RWPE2 (cell line): ENCODE data around the gene EIF4EBP3.

Experiments
- ATAC-seq: fragments of 200-7000 bp; cut with Tn5 transposase; 3 replicates; pipeline ENCODE4 v1.9.1; 2021; ENCODE audit warnings: low read depth
- DNase-seq: peaks from one replicate; pipeline ENCODE4 v3.0.0-alpha.2; 2020; ENCODE audit warnings: low spot score
- H3K27ac ChIP-seq: fragments of 450-650 bp; 2 replicates; pipeline ENCODE4 v1.5.1; 2017; ENCODE audit warnings: mild to moderate bottlenecking; ENCODE audit not compliant: poor library complexity, severe bottlenecking
- H3K27me3 ChIP-seq: fragments of 250-450 bp; sonication (Bioruptor Pico); 2 replicates; pipeline ENCODE4 v1.5.1; 2021; ENCODE audit warnings: mild to moderate bottlenecking, moderate library complexity; ENCODE audit not compliant: insufficient read depth, poor library complexity, severe bottlenecking
- H3K36me3 ChIP-seq: fragments of 250-450 bp; sonication (Bioruptor Pico); 2 replicates; pipeline ENCODE4 v1.5.1; 2020; ENCODE audit warnings: low read depth, mild to moderate bottlenecking, moderate library complexity
- H3K4me1 ChIP-seq: fragments of 250-450 bp; sonication (Bioruptor Pico); 2 replicates; pipeline ENCODE4 v1.5.1; 2021; ENCODE audit warnings: mild to moderate bottlenecking, moderate library complexity; ENCODE audit not compliant: insufficient read depth, poor library complexity, severe bottlenecking
- H3K4me3 ChIP-seq: fragments of 250-450 bp; sonication (Bioruptor Pico); 2 replicates; pipeline ENCODE4 v1.5.1; 2021; ENCODE audit warnings: mild to moderate bottlenecking, moderate library complexity; ENCODE audit not compliant: severe bottlenecking
- H3K9me3 ChIP-seq: fragments of 250-450 bp; sonication (Bioruptor Pico); 2 replicates; pipeline ENCODE4 v1.5.1; 2021; ENCODE audit warnings: mild to moderate bottlenecking, moderate library complexity; ENCODE audit not compliant: severe bottlenecking
- TF ChIP-seq, protein P1 (sequence below): fragments of 450-650 bp; IDR thresholded peaks from one replicate; pipeline ENCODE4 v1.5.1; 2017; ENCODE audit warnings: mild to moderate bottlenecking, moderate library complexity; ENCODE audit not compliant: poor library complexity, severe bottlenecking

EIF4EBP3 gene

DNA sequence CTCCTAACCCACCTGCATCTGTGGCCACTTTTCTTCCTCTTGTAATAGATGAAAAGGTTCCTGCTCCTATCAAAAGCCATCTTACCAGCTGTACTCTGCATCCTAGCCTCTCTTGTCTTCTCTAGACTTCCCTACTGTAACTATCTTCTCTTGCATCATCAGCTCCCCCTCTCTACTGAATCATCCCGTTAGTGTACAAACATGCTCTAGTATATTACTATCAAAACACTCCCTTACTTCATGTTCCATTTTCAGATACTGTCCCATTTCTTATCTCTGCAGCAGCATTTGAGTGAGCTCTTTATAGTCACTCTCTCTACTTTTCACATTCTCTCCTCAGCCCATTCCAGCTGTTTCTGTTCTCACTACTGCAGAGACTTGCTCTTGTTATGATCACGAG, 7.0 kb downstream of the EIF4EBP3 start:
- Histone ChIP-seq H3K4me1 (peaks cover 6% of the 10 kb centered on the region), H3K27me3 (no peaks in the 10 kb centered on the region), H3K9me3 (no peaks in the 10 kb centered on the region), H3K36me3 (peaks cover 63% of the 10 kb centered on the region), H3K4me3 (no peak overlapping the region), H3K27ac (no peak overlapping the region)
- TF ChIP-seq, protein P1, sequence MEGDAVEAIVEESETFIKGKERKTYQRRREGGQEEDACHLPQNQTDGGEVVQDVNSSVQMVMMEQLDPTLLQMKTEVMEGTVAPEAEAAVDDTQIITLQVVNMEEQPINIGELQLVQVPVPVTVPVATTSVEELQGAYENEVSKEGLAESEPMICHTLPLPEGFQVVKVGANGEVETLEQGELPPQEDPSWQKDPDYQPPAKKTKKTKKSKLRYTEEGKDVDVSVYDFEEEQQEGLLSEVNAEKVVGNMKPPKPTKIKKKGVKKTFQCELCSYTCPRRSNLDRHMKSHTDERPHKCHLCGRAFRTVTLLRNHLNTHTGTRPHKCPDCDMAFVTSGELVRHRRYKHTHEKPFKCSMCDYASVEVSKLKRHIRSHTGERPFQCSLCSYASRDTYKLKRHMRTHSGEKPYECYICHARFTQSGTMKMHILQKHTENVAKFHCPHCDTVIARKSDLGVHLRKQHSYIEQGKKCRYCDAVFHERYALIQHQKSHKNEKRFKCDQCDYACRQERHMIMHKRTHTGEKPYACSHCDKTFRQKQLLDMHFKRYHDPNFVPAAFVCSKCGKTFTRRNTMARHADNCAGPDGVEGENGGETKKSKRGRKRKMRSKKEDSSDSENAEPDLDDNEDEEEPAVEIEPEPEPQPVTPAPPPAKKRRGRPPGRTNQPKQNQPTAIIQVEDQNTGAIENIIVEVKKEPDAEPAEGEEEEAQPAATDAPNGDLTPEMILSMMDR = no peak
- DNase-seq = no peak
- no peak for ATAC-seq

DNA sequence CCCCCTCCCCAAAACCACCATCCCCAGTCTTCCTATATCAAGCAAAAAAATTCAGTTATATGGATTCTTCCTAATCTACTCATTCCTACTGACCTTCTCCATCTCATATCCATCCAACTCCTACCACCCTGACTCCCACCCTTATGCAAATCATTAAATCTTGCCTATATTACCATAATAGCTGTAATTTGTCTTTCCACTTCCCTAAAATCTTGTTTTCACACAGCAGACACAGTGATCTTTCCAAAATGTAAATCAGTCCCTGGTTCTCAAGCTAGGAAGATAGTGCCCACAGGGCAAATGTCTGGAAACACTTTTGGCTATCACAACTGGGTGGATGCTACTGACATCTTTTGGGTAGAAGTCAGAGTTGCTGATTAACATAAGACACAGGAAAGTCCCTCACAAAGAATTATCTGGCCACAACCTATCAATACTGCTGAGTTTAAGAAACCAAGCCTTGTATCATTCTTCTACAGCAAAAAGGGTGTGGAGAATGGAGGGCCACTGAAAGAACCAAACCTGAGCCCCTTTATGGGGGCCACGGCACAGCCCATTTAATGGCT, 8.4 kb downstream of the EIF4EBP3 start:
- H3K9me3 ChIP-seq = no peaks in the 10 kb centered on the region
- H3K4me1 ChIP-seq = peaks cover 6% of the 10 kb centered on the region
- no peak overlapping the region for H3K27ac ChIP-seq
- H3K27me3 ChIP-seq = no peaks in the 10 kb centered on the region
- DNase-seq (no peak), ATAC-seq (no peak)
- TF ChIP-seq, protein P1 = no peak
- peaks cover 50% of the 10 kb centered on the region for H3K36me3 ChIP-seq
- H3K4me3 ChIP-seq = peak overlapping the region; percentile 81

DNA sequence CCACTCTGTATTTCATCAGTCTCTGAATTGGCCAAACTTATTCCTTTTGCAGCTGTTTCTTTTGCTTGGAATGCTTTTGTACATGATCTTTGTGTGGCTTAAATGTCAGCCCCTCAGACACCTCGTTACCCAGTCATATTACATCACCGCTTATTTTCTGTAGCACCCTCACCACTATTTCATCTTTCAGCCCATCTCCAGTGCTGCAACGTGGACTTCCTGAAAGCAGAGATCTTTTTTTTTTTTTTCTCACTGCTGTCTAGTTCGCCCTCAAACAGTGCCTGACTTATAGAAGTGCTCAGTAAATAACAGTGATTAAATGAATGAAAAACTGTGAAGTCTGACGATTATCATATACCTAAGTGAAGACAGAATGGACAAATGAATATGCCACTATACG, 9.0 kb downstream of the EIF4EBP3 start:
- TF ChIP-seq, protein P1 = no peak
- H3K4me3 ChIP-seq = peak overlapping the region; percentile 81
- no peak for DNase-seq
- peaks cover 6% of the 10 kb centered on the region for H3K4me1 ChIP-seq
- no peaks in the 10 kb centered on the region for H3K27me3 ChIP-seq
- H3K36me3 ChIP-seq = peaks cover 44% of the 10 kb centered on the region
- ATAC-seq = no peak
- H3K9me3 ChIP-seq = no peaks in the 10 kb centered on the region
- peak overlapping the region; percentile 47 for H3K27ac ChIP-seq

DNA sequence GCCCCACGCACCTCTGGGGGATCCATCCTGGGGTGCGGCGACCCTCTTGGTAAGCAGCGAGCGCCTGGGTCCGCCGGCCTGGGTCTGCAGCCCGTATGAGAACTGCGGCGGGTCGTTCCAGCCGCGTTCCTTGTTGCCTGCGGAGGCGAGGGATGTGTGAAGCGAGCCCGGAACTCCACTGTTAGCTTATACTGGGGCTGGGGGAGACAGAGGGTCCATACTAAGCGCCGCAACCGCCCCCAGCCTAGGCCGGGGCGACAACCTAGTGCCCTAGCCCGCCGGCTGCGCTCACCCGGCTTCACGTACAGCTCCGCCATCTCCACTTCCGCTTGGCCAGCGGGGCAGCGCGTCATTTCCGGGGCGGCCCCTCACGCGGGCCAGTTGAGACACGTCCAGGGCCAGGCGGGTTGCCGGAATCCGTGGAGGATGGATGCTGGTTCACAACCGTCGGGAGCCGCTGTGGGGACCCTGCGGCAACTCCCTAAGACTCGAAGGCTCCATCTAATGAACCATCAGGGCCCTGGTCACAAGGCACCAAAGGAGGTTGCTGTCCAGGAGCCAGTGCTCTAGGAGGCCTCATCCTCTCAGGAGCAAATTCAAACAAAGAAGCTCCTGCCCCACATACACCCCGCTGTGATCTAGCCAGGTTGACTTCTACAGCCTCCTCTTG, 9.8 kb downstream of the EIF4EBP3 start, which contains the start of gene SRA1:
TSS of gene SRA1 (minus strand) at position 338 of the 670 bp plus-strand sequence. CDS start at position 317, 21 bp downstream.
- DNase-seq (peak; percentile 94), ATAC-seq (peak; percentile 92)
- H3K4me1 ChIP-seq = peaks cover 6% of the 10 kb centered on the region
- peaks cover 35% of the 10 kb centered on the region for H3K36me3 ChIP-seq
- H3K27ac ChIP-seq = peak within 1 kb of the TSS; percentile 47
- peak within 1 kb of the TSS; percentile 81 for H3K4me3 ChIP-seq
- H3K9me3 ChIP-seq = no peaks in the 10 kb centered on the region
- TF ChIP-seq, protein P1 = peak; percentile 17
- no peaks in the 10 kb centered on the region for H3K27me3 ChIP-seq

DNA sequence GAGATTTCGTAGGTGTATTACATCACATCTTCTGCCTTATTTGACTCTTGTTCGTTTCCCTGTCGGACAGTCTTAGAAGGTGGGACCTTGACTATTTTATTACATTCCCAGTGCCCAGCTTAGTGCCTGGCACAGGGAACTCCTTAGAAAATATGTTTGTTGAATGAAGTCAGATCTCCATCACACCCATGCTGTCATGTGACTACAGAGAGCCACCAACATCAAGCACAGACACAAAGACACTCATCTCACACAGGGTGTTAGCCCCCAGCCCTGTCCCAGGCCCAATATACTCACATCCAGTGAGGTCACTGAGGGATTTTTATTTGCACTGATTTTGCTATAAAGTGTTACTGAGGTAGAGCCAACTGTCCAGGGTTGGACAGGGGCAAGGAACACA, 10.5 kb downstream of the EIF4EBP3 start:
- ATAC-seq = no peak
- Histone ChIP-seq H3K4me3 (no peak overlapping the region), H3K27ac (peak overlapping the region; percentile 47), H3K4me1 (peaks cover 6% of the 10 kb centered on the region), H3K27me3 (no peaks in the 10 kb centered on the region), H3K36me3 (peaks cover 30% of the 10 kb centered on the region), H3K9me3 (no peaks in the 10 kb centered on the region)
- no peak for DNase-seq
- TF ChIP-seq, protein P1 = no peak
